GM23338 (cell line): ENCODE data around the gene TLDC2. TPM values are rescaled to one million over a fixed set of nuclear protein-coding genes. Genes with fewer than 3 reads are reported as not detected.

ENCODE experiments used
- ATAC-seq: fragments of 200-7000 bp; cut with Tn5 transposase; 3 replicates; pipeline ENCODE4 v1.9.1; 2020
- DNase-seq: peaks from one replicate; pipeline ENCODE4 v3.0.0-alpha.2; 2015; ENCODE audit warnings: low spot score
- H2AFZ ChIP-seq: fragments of 200-600 bp; sonication (generic); 2 replicates; pipeline ENCODE4 v1.8.0; 2016; ENCODE audit warnings: antibody characterized with exemption, mild to moderate bottlenecking, moderate library complexity
- H3F3A ChIP-seq: fragments of 200-600 bp; sonication (generic); replicated peaks from 2 replicates; pipeline ENCODE4 v1.8.0; 2017; ENCODE audit warnings: antibody characterized with exemption, mixed run types, low read depth
- H3K27ac ChIP-seq: fragments of 200-600 bp; sonication (generic); 2 replicates; pipeline ENCODE4 v1.6.1; 2016; ENCODE audit warnings: low read depth
- H3K27me3 ChIP-seq: fragments of 200-600 bp; sonication (generic); 2 replicates; pipeline ENCODE4 v1.8.0; 2016; ENCODE audit warnings: mild to moderate bottlenecking, mixed run types, moderate library complexity; ENCODE audit not compliant: insufficient read depth
- H3K36me3 ChIP-seq: fragments of 200-600 bp; sonication (generic); 2 replicates; pipeline ENCODE4 v1.8.0; 2016; ENCODE audit warnings: mild to moderate bottlenecking; ENCODE audit not compliant: insufficient read depth
- H3K4me1 ChIP-seq: fragments of 200-600 bp; sonication (generic); 2 replicates; pipeline ENCODE4 v1.8.0; 2016; ENCODE audit warnings: mild to moderate bottlenecking, moderate library complexity; ENCODE audit not compliant: insufficient read depth
- H3K4me2 ChIP-seq: fragments of 200-600 bp; sonication (generic); 2 replicates; pipeline ENCODE4 v1.7.1; 2017; ENCODE audit warnings: mixed run types
- H3K4me3 ChIP-seq: fragments of 200-600 bp; sonication (generic); 2 replicates; pipeline ENCODE4 v1.6.1; 2016; ENCODE audit warnings: mixed run types
- H3K79me2 ChIP-seq: fragments of 200-600 bp; sonication (generic); replicated peaks from 2 replicates; pipeline ENCODE4 v1.8.0; 2017; ENCODE audit warnings: mild to moderate bottlenecking; ENCODE audit not compliant: insufficient read depth
- H3K9me2 ChIP-seq: fragments of 200-600 bp; sonication (generic); 2 replicates; pipeline ENCODE4 v1.8.0; 2017; ENCODE audit not compliant: insufficient read depth
- H4K20me1 ChIP-seq: fragments of 200-600 bp; sonication (generic); replicated peaks from 2 replicates; pipeline ENCODE4 v1.8.0; 2017; ENCODE audit warnings: mild to moderate bottlenecking; ENCODE audit not compliant: insufficient read depth
- H3K27ac Mint-ChIP-seq: 2 replicates; pipeline ENCODE4 v1.8.0; 2020; ENCODE audit warnings: inconsistent platforms, mild to moderate bottlenecking, moderate library complexity, mixed read lengths
- H3K27me3 Mint-ChIP-seq: 3 replicates; pipeline ENCODE4 v1.8.0; 2022; ENCODE audit warnings: low read depth, mild to moderate bottlenecking, moderate library complexity, mixed read lengths, inconsistent platforms; ENCODE audit not compliant: insufficient read depth, poor library complexity
- H3K36me3 Mint-ChIP-seq: 3 replicates; pipeline ENCODE4 v1.8.0; 2021; ENCODE audit warnings: low read depth, mild to moderate bottlenecking, inconsistent platforms, moderate library complexity, mixed read lengths
- H3K4me1 Mint-ChIP-seq: 3 replicates; pipeline ENCODE4 v1.8.0; 2020; ENCODE audit warnings: mild to moderate bottlenecking, inconsistent platforms, mixed read lengths
- H3K4me3 Mint-ChIP-seq: 3 replicates; pipeline ENCODE4 v1.8.0; 2021; ENCODE audit warnings: moderate library complexity, mild to moderate bottlenecking, inconsistent platforms, mixed read lengths
- H3K9me3 Mint-ChIP-seq: 3 replicates; pipeline ENCODE4 v1.8.0; 2020; ENCODE audit warnings: moderate library complexity, mild to moderate bottlenecking, inconsistent platforms, mixed read lengths
- CREB1 ChIP-seq: fragments of 250-450 bp; sonication (Bioruptor Pico); IDR thresholded peaks from 2 replicates; pipeline ENCODE4 v1.5.0; 2020; ENCODE audit warnings: low read depth, mild to moderate bottlenecking, moderate library complexity
- EZH2 ChIP-seq: fragments of 200-600 bp; sonication (generic); IDR thresholded peaks from one replicate; pipeline ENCODE4 v1.8.0; 2017; ENCODE audit warnings: antibody characterized with exemption, mild to moderate bottlenecking, low read depth; ENCODE audit not compliant: unreplicated experiment
- JUNB ChIP-seq: IDR thresholded peaks from one replicate; pipeline ENCODE4 v1.6.1; 2016; ENCODE audit warnings: antibody characterized with exemption; ENCODE audit not compliant: unreplicated experiment
- NANOG ChIP-seq: IDR thresholded peaks from 2 replicates; pipeline ENCODE4 v1.6.1; 2016; ENCODE audit warnings: antibody characterized with exemption, borderline replicate concordance
- POLR2AphosphoS5 ChIP-seq: IDR thresholded peaks from 2 replicates; pipeline ENCODE4 v1.6.1; 2016; ENCODE audit warnings: antibody characterized with exemption, low read depth
- STAT1 ChIP-seq: IDR thresholded peaks from one replicate; pipeline ENCODE4 v1.6.1; 2016; ENCODE audit warnings: antibody characterized with exemption; ENCODE audit not compliant: unreplicated experiment
- ZNF114 ChIP-seq: fragments of 250-450 bp; sonication (Bioruptor Pico); IDR thresholded peaks from 2 replicates; pipeline ENCODE4 v1.5.0; 2020; ENCODE audit warnings: mild to moderate bottlenecking, moderate library complexity
- ZNF331 ChIP-seq: fragments of 250-450 bp; sonication (Bioruptor Pico); IDR thresholded peaks from 2 replicates; pipeline ENCODE4 v1.5.0; 2020; ENCODE audit warnings: low read depth, mild to moderate bottlenecking, moderate library complexity
- polyA plus RNA-seq: library from polyadenylated mRNA; unstranded; fragments of >200 nt; fragmentation: Nextera tagmentation; extraction: Ambion mirVana; gene quantifications from 2 replicates; pipeline ENCODE4 v1.2.1, GENCODE V29; 2016
- total RNA-seq: library from RNA; depleted of rRNA; stranded (reverse); fragments of >200 nt; shearing (Covaris generic); gene quantifications from 2 replicates; pipeline ENCODE4 v1.2.3, GENCODE V29; 2014
- TF ChIP-seq, protein P1 (sequence below): IDR thresholded peaks from one replicate; pipeline ENCODE4 v1.6.1; 2018; ENCODE audit warnings: antibody characterized with exemption; ENCODE audit not compliant: unreplicated experiment
- TF ChIP-seq, protein P2 (sequence below): IDR thresholded peaks from 2 replicates; pipeline ENCODE4 v1.6.1; 2016; ENCODE audit warnings: antibody characterized with exemption

TLDC2 gene
- total and polyA plus RNA-seq, 2 experiments from 2014 or later: 0.16 to 0.38 TPM

- TF ChIP-seq STAT1 (no peak), JUNB (no peak), POLR2AphosphoS5 (no peak), NANOG (no peak), CREB1 (CRISPR knock-in tag) (no peak)
- TF ChIP-seq, protein P1, sequence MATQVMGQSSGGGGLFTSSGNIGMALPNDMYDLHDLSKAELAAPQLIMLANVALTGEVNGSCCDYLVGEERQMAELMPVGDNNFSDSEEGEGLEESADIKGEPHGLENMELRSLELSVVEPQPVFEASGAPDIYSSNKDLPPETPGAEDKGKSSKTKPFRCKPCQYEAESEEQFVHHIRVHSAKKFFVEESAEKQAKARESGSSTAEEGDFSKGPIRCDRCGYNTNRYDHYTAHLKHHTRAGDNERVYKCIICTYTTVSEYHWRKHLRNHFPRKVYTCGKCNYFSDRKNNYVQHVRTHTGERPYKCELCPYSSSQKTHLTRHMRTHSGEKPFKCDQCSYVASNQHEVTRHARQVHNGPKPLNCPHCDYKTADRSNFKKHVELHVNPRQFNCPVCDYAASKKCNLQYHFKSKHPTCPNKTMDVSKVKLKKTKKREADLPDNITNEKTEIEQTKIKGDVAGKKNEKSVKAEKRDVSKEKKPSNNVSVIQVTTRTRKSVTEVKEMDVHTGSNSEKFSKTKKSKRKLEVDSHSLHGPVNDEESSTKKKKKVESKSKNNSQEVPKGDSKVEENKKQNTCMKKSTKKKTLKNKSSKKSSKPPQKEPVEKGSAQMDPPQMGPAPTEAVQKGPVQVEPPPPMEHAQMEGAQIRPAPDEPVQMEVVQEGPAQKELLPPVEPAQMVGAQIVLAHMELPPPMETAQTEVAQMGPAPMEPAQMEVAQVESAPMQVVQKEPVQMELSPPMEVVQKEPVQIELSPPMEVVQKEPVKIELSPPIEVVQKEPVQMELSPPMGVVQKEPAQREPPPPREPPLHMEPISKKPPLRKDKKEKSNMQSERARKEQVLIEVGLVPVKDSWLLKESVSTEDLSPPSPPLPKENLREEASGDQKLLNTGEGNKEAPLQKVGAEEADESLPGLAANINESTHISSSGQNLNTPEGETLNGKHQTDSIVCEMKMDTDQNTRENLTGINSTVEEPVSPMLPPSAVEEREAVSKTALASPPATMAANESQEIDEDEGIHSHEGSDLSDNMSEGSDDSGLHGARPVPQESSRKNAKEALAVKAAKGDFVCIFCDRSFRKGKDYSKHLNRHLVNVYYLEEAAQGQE: no peak
These were observed 19.7 kb upstream of the TLDC2 start (continued) for GRCh38 chr20:36856195-36856594.

- H3K9me3 Mint-ChIP-seq: no peaks in the 10 kb centered on the region
- ATAC-seq: no peak
- no peak for TF ChIP-seq CREB1 (CRISPR knock-in tag)
- TF ChIP-seq ZNF331 (CRISPR knock-in tag): no peak
- no peak for TF ChIP-seq POLR2AphosphoS5
- TF ChIP-seq, protein P1: no peak
- TF ChIP-seq, protein P2, sequence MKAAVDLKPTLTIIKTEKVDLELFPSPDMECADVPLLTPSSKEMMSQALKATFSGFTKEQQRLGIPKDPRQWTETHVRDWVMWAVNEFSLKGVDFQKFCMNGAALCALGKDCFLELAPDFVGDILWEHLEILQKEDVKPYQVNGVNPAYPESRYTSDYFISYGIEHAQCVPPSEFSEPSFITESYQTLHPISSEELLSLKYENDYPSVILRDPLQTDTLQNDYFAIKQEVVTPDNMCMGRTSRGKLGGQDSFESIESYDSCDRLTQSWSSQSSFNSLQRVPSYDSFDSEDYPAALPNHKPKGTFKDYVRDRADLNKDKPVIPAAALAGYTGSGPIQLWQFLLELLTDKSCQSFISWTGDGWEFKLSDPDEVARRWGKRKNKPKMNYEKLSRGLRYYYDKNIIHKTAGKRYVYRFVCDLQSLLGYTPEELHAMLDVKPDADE: no peak
- TF ChIP-seq ZNF114 (CRISPR knock-in tag): no peak
- TF ChIP-seq EZH2: no peak
These were observed 19.0 kb upstream of the TLDC2 start for GRCh38 chr20:36856691-36857635.

More at GRCh38 chr20:36856691-36857635, 19.0 kb upstream of the TLDC2 start:
- Mint-ChIP-seq H3K27me3 (peaks cover 17% of the 10 kb centered on the region), H3K36me3 (peaks cover 4% of the 10 kb centered on the region; the same call in 2 of the 3 replicates), H3K27ac (no peak overlapping the region), H3K4me3 (no peak overlapping the region), H3K4me1 (peaks cover 48% of the 10 kb centered on the region)
- Histone ChIP-seq H3K27me3 (peaks cover 8% of the 10 kb centered on the region), H4K20me1 (peaks cover 10% of the 10 kb centered on the region), H3K27ac (no peak overlapping the region), H2AFZ (no peak overlapping the region), H3F3A (no peaks in the 10 kb centered on the region), H3K79me2 (peaks cover 35% of the 10 kb centered on the region), H3K4me2 (no peak overlapping the region), H3K4me1 (peaks cover 11% of the 10 kb centered on the region; the same call in 1 of the 2 replicates), H3K36me3 (no peaks in the 10 kb centered on the region), H3K4me3 (no peak overlapping the region), H3K9me2 (no peaks in the 10 kb centered on the region)
- no peak for DNase-seq
